GDM1 (cell line): ENCODE results near the gene PLG.
"Not testable (repeated sequence)": the region's sequence is repeated elsewhere in the genome, so short reads cannot be mapped to it uniquely, and the experiment has no call there.

Experiments used
- DNase-seq: peaks from one replicate; lab custom pipeline; 2025; lab: John Stamatoyannopoulos, UW

The PLG gene

GRCh38 chr6:160775792-160776580 lies 73.9 kb downstream of the PLG start:
- DNase-seq, result no peak

DNA sequence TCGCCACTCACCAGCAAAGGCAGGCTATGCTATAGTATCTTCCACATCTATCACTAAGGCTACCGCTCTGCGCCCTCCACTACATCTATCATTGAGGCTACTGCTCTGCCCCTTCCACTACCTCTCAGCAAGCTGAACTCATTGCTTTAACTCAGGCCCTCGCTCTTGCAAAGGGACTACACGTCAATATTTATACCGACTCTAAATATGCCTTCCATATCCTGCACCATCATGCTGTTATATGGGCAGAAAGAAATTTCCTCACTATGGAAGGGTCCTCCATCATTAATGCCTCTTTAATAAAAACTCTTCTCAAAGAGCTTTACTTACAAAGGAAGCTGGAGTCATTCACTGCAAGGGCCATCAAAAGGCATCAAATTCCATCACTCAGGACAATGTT lies 77.1 kb downstream of the PLG start:
- not testable (repeated sequence) for DNase-seq

- not testable (repeated sequence) for DNase-seq
These were observed 78.6 kb downstream of the PLG start for GRCh38 chr6:160780656-160781055.

DNA sequence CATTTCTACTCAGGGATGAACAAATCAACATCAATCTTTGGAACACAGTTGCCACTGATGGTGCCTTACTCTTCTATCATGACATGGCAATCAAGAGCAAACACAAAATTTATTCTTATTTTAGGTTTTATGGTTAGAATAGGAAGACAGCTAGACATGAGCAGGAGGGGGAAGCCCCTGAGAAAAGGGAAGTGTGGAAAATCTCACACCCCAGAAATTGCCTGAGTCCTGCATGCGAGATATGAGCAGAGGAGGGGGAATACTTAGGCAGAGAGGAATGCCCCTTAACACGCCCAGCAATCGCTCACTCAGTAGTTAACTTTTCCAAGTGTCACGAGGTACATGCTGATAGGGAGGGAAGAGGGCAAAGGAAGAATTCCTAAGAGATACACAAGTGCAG lies 79.3 kb downstream of the PLG start:
- DNase-seq, result no peak

- no peak for DNase-seq
These were observed 80.2 kb downstream of the PLG start for GRCh38 chr6:160782228-160782627.

DNA sequence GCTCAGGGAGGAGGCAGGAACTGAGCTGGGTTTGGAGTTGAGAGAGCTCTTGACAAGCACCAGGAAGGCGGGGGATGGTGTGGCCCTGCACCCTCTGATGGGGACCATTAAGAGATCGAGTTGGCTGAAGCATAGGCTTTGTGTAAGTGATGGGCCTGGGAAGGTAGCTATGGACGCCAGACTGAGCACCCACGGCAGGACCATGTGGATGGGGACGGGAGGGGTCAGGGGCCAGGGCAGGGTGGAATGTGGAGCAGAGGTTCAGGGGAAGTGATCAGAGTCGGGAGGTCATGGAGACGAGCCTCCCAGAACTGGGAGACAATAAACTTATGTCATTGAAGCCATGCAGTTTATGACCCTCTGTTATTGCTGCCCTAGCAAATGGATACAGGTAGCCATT lies 81.7 kb downstream of the PLG start:
- DNase-seq, result no peak

GRCh38 chr6:160788126-160788525 lies 86.1 kb downstream of the PLG start:
- not testable (repeated sequence) for DNase-seq

DNA sequence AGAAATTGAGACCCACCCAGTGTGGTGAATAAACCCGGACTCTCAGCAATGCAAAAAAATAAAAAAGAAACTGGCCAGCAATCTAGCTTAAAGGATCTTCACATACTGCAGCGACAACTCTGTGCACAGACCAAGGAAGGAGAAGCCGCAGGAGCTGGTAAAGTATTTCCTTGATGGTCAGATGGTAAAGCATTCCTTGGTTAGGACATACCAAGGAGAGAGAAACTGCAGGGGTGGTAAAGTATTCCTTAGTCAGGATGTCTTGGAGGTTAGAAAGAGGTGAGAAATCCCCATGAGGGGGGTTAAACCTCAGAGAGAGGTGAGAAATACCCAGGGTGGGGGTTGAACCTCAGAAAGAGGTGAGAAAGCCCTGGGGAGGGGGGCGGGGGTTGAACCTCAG lies 86.8 kb downstream of the PLG start:
- DNase-seq, result no peak

DNA sequence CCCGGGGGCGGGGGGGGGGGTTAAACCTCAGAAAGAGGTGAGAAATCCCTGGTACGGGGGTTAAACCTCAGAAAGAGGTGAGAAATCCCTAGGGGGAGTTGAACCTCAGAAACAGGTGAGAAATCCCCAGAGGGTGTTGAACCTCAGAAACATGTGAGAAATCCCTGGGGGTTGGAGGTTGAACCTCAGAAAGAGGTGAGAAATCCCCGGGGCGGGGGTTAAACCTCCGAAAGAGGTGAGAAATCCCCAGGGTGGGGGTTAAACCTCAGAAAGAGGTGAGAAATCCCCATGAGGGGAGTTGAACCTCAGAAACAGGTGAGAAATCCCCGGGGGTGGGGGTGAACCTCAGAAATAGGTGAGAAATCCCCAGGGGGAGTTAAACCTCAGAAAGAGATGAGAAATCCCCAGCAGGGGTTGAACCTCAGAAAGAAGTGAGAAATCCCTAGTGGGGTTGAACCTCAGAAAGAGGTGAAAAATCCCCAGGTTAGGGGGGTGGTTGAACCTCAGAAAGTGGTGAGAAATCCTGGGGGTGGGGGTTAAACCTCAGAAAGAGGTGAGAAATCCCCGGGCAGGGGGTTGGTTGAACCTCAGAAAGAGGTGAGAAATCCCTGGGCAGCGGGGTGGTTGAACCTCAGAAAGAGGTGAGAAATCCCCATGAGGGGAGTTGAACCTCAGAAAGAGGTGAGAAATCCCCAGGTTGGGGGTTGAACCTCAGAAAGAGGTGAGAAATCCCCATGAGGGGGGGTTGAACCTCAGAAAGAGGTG lies 87.4 kb downstream of the PLG start:
- DNase-seq, result no peak

- DNase-seq, result no peak
These were observed 88.2 kb downstream of the PLG start for GRCh38 chr6:160790028-160790792.

DNA sequence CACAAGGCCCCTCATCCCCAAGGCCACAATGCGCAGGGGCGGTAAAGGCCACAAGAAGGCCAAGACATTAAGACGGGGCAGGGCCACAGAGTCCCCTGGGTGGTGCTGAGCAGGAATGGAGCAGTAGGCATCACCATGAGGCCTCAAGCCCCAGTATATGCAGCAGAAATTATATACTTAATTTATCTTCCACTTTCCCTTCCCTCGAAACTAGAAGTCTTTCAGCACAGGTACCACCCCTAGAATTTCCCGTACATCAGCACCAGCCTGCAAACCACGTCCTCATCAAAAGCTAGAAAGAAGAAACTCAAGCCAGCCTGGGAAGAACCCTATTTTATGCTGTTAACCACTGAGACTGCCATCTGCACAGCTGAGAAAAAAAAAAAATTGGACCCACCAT lies 89.4 kb downstream of the PLG start:
- DNase-seq, result no peak

- no peak for DNase-seq
These were observed 90.0 kb downstream of the PLG start for GRCh38 chr6:160791981-160792418.

DNA sequence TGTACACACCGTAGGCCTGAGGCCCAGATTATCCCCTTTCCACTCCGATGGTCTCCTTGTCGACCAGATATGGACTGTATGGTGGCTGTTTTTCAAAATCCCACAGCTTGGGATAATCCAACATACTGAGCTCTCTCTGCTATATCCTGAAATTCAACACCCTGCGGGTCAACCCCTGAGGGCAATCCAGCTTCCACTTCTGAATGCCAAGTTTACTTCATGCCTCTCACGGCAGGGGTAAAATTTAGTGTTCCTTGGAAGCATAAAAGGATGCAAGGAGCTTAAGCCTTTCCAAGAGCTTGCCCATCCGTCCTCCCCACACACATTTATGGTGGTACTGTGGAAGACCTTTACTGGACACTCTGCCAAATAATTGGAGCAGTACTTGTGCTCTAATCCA lies 90.7 kb downstream of the PLG start:
- no peak for DNase-seq

- DNase-seq, result no peak
These were observed 91.6 kb downstream of the PLG start for GRCh38 chr6:160793652-160794051.

DNA sequence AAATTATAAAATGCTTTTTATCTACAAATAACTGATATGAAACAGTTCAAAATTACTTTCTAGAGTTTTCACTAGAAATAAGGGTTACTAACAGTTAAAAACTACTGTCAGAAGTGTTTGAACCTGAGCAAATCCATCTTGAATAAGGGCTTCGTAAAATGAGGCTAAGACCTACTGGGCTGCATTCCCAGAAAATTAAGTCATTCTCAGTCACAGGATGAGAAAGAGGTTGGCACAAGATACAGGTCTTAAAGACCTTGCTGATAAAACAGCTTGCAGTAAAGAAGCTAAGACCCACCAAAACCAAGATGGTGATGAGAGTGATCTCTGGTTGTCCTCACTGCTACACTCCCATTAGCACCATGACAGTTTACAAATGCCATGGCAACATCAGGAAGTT lies 93.7 kb downstream of the PLG start:
- DNase-seq, result no peak

DNA sequence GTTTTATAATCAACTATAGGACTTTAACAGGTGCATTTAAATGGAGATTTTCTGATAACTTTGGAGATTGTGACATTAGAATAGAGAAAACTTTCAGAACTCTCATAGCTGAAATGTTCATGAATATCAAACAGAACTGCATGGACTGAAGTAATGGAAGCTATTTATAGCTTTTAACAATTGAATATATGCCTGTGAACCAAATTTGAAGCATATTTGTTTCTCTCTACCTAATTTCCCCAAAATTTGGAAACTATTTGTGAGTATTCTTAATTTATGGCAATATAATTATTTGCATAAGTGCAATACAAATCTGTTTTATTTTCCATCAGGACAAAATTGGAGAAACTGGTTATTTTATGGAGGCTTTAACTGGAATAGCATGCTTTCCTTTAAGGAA lies 96.6 kb downstream of the PLG start:
- DNase-seq, result no peak

DNA sequence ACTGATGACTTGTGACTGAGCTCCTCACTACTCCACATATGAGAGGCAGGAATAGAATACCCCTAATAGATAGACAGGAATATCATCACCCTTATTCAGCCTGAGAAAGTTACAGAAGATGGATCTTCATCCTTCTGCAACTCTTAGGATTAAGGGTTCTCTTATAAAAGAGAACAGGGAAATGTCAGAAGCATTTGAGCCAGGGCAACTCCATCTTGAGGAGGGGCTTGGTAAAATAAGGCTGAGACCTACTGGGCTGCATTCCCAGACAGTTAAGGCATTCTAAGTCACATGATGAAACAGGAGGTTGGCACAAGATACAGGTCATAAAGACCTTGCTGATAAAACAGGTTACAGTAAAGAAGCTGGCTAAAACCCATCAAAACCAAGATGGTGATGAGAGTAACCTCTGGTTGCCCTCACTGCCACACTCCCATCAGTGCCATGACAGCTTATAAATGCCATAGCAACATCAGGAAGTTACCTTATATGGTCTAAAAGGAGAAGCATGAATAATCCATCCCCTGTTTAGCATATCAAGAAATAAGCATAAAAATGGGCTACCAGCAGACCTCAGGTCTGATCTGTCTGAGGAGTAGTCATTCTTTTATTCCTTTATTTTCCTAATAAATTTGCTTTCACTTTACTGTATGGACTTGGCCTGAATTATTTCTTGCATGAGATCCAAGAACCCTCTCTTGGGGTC lies 97.9 kb downstream of the PLG start:
- DNase-seq, result no peak

- no peak for DNase-seq
These were observed 99.4 kb downstream of the PLG start for GRCh38 chr6:160801418-160801817.

- DNase-seq, result not testable (repeated sequence)
These were observed 100.0 kb downstream of the PLG start for GRCh38 chr6:160802049-160802448.
